ENCODE results near the gene AFF2.

Gene AFF2

DNA sequence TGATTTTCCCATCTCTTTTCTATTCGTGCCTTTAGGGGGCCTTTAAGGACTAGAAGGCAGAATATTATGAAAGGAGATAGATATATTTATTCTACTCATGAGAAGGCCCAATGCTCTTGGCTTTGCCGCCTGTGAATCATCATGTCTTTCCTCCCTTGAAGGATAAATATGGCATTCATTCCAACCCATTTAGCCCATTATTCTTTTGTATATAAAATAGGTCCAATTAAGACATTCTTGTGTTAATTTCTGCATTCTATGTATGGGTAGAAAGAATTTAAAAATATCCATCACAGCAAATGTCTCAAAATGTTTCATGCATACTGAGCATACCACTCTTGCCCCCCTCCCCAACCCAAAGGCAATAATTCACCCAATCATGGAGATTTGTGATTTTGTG, 115.1 kb downstream of the AFF2 start:
- TF ChIP-seq, protein P1, sequence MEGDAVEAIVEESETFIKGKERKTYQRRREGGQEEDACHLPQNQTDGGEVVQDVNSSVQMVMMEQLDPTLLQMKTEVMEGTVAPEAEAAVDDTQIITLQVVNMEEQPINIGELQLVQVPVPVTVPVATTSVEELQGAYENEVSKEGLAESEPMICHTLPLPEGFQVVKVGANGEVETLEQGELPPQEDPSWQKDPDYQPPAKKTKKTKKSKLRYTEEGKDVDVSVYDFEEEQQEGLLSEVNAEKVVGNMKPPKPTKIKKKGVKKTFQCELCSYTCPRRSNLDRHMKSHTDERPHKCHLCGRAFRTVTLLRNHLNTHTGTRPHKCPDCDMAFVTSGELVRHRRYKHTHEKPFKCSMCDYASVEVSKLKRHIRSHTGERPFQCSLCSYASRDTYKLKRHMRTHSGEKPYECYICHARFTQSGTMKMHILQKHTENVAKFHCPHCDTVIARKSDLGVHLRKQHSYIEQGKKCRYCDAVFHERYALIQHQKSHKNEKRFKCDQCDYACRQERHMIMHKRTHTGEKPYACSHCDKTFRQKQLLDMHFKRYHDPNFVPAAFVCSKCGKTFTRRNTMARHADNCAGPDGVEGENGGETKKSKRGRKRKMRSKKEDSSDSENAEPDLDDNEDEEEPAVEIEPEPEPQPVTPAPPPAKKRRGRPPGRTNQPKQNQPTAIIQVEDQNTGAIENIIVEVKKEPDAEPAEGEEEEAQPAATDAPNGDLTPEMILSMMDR (conservative IDR thresholded peaks at IDR 0.05), result no peak

DNA sequence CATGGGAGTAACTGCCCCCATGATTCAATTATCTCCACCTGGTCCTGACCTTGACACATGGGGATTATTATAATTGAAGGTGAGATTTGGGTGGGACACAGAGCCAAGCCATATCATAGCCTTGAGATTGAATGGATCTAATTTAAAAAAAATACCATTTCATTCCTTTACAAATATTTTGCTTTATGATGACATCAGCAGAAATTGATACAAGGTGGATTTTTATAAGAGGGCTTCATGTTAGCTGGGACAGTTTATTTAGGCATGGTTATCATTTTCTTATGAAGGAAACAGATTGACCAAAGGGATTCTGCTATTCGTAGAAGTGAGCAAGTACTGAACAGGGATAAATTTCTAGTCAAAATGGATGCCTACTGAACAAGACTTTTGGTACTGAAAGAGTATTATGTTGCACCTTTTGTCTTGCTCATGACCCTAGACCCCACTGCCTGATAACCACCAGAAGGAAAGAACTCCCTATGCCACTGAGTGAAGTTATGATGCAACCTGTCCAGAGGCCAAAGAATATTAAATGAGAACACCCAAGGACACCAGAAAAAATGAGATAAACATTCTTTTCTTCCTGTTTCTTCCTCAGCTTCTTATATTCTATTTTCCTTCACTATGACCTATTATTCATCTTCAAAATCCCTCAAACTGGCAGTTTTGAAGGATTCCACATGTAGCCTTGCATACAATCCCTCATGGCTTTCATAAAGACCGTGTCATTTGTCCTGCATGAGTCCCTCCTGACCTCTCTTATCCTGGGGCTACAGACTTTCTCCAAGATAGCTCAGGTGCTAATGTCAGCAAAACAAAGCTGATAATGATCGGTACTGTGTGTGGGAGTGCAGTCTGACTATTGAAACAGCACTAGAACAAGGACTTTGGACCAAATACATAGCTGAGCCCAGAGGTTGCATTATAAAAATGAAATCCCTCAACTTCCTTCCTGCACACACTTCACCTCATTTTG, 118.3 kb downstream of the AFF2 start:
- H3K27ac ChIP-seq, result no peak overlapping the region
- TF ChIP-seq, protein P1 (conservative IDR thresholded peaks at IDR 0.05), result no peak

More for the DNA sequence above, 115.1 kb downstream of the AFF2 start:
- no peak overlapping the region for H3K27ac ChIP-seq

DNA sequence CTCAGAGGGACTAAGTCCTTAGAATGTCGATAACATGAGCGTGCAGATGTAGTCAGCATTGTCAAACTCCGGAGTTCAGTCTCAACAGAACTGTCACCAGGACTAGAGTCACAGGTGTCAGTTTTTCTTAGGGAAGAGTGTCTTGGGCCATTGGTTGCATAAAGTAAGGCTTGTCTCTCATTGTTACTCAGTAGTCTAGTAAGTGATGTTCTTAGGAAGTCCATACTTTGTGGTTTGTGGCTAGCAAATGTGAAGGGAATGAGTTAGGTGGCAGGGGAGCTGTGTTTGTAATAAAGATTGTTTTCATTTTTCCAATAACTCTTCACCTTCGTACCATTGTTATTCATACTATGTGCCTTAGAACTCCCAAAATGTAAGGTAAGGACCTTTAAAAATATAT, 119.6 kb downstream of the AFF2 start:
- TF ChIP-seq, protein P1 (conservative IDR thresholded peaks at IDR 0.05), result no peak
- no peak overlapping the region for H3K27ac ChIP-seq

DNA sequence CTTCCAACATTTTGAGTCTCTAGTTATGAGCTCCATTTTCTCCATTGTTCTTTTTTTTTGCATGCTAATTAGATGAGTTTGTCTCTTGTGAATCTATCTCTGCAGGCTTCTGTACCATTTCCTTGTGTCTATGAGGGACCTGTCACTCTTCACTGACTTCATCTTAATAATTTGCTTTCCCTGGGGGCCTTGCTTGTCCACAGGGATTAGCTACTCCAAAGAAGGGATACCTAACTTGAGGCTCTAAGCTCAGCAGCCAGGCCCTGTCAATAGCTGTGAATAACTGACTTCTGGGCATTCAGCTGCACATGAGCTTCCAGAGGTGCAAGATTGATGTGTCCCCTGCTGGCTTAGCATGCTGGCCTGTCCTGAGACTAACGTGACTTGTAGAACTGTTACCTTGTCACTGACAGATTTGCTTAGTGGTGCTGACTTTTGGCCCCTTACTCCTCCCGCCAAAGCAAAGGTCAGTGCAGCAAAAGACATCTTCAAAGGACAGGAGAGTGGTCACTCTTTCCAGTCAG, 124.6 kb downstream of the AFF2 start:
- TF ChIP-seq, protein P1 (conservative IDR thresholded peaks at IDR 0.05), result no peak
- no peak overlapping the region for H3K27ac ChIP-seq

DNA sequence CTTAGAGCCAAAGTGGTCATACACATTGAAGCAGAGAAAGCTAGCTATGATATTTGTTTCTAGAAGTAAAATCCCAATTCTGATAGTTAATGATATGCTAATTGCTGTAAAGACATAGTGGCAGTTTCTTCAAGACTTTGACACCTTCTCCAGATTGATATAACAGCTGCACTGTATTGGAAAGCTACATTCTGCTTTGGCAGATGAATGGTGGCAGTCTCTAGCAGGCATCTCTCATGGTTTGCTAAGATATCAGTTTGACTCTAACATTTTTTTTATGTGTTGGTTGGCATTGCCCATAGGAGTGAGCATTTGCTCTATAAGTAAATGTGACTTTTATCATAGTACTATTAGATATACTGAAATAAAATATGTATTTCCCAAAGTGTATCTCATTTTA, 128.2 kb downstream of the AFF2 start:
- TF ChIP-seq, protein P1 (conservative IDR thresholded peaks at IDR 0.05), result no peak
- no peak overlapping the region for H3K27ac ChIP-seq

DNA sequence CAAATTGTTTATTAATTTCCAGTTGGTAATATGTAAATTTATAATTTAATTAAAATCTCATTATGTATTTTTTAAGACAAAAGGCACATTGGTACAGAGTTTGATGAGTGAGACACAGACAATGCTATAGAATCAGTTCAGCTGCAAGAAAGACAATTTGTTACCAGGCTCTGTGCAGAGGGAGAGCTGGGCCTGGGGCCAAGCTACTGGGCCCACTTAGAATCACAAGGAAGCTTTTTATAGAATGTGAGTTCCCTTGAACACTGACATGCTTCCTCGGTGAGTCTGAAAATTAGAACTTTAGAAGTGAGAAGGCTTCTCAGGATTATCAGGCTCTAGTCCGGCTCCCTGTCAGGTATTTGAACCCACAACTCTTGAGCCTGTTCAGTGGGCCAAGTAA, 129.0 kb downstream of the AFF2 start:
- no peak overlapping the region for H3K27ac ChIP-seq
- TF ChIP-seq, protein P1 (conservative IDR thresholded peaks at IDR 0.05), result no peak

DNA sequence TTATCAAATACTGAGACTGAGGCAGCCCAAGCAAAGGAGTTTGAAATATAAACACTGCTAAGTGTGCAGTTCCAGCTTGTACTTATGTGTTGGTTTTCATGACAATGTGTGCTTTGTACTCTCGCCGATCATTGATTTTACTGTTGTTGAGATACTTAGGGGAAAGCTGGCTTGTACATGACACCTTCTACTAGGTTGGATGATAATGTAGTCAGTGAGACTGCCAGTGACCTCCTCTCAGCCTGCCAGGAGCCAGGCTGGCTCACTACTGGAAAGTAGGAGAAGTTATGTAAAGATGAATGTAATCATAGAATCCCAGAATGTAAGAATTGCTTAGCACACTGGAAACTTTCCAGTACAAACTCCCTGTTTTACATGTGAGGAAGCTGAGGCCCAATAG, 132.0 kb downstream of the AFF2 start:
- peak overlapping the region; percentile 23; the same call in 1 of the 2 replicates for H3K27ac ChIP-seq
- TF ChIP-seq, protein P1 (conservative IDR thresholded peaks at IDR 0.05), result no peak
